HG03442 (cell line): Measurements from ENCODE around the gene DGKB.

Source experiments
- ATAC-seq: cut with Tn5 transposase; IDR thresholded peaks from one replicate; pipeline ENCODE4 v1.9.1; 2021; ENCODE audit warnings: mild to moderate bottlenecking, moderate library complexity; ENCODE audit not compliant: unreplicated experiment

Gene DGKB

GRCh38 chr7:14761510-14762296 lies 140.8 kb downstream of the DGKB start:
- ATAC-seq, result no peak

GRCh38 chr7:14760730-14761478 lies 141.6 kb downstream of the DGKB start:
- no peak for ATAC-seq

DNA sequence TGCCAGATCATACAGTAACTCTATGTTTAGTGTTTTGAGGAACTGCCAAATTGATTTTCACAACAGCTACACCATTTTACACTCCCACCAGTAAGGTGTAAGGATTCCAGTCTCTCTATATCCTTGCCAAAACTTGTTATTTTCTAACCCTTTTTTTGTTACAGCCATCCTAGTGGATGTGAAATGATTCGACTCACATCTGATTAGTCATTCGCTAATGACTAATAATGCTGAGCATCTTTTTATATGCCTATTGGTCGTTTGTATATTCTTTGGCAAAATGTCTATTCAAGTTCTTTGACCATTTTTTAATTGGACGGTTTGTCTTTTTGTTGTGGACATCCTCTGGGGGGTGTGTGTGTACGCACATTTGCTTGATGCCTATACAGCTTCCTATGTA lies 142.8 kb downstream of the DGKB start:
- no peak for ATAC-seq

DNA sequence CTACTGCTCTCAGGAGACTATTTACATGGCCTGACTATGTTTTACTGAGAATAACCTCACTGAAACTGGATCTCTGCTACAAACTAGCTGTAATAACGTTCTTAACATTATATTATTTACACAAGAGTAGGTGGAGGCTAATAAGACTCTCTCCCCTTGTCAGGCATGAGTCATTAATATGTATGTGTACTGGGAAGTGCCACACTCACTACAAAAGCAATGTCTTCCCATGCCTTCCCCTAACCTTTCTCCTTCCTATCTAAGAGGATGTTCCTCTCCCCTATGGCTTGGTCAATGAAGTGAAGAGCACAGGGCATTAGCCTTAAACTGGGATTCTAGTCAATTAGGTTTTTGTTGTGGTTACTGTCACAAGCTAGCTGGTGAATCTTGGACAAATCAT lies 147.9 kb downstream of the DGKB start:
- ATAC-seq, result no peak

GRCh38 chr7:14752301-14752700 lies 150.2 kb downstream of the DGKB start:
- no peak for ATAC-seq

DNA sequence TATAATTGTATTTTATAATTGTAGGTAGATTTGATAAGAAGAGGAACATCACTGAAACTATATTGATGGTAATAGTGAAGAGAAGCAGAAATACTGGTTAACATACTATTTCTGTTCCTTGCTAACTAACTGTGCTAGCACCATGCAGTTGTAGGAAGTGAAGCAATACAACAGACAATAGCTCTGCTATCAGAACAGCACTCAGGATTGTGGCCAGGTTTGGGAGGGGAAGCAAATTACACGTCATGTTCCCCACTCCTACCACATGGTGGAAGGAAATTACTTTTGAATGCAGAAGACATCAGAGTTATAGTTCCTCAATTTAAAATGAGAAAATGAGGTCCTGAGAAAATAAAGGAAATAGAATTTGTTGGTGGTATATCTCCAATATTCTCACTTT lies 151.1 kb downstream of the DGKB start:
- no peak for ATAC-seq

- no peak for ATAC-seq
Observed at GRCh38 chr7:14748461-14748860, 154.1 kb downstream of the DGKB start.

- no peak for ATAC-seq
Observed at GRCh38 chr7:14747701-14748100, 154.8 kb downstream of the DGKB start.

DNA sequence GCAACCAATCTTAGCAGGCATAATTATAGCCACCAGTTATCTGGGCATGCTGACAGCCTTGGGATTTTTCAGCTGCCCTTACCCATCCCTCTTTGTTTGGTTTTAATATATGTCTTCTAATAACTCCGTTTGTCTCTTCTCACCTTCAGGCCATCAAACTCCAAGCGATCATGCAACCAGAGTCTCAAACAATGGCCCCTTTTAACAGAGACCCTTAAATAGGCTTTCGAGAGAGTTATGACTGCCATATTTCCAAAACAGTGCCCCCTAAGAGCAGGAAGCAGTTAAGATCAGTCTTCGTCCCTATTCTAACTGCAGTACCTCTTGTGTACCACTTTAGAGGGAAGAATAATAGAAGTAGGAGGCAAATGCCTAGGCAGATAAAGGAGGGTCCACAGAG lies 157.5 kb downstream of the DGKB start:
- no peak for ATAC-seq

GRCh38 chr7:14740606-14741005 lies 161.9 kb downstream of the DGKB start:
- ATAC-seq, result no peak

GRCh38 chr7:14739841-14740185 lies 162.7 kb downstream of the DGKB start:
- no peak for ATAC-seq

GRCh38 chr7:14739168-14739840 lies 163.2 kb downstream of the DGKB start:
- ATAC-seq, result no peak

DNA sequence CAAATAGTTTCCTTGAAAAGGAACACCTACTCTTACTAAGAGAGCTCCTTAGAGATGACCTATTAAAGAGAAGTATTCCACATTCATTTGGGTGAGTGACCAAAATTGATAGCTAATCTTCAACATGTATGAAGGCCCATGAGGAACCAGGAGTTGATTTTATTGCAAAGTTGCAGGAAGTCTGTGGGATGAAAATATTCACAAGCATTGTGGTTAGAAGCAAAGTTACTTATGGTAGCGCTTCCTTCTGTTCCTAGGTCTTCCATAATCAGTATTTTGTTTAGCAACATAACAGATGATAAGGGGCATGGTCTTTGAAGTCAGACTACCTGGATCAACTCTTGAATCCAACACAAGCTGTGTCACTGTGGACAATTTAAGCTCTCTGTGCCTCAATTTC lies 164.5 kb downstream of the DGKB start:
- no peak for ATAC-seq

GRCh38 chr7:14734839-14735321 lies 167.7 kb downstream of the DGKB start:
- no peak for ATAC-seq

DNA sequence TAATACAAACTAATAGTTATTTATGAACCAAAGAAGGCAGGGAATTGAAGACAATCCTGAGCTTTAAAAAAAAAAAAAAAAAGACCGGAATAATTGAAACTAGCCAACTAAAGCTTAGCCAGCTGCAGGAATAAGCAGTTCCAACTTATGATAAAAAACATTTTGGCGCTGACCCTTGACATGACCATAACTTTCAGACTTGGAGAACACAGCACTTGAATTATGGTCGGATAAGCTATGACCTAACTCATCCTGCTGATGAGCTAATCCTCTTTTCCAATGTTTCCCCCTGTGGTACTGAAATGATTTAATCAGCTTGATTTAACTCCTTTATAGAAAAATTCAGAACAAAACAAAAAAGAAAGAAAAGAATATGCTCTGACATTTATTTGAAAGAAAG lies 181.8 kb downstream of the DGKB start:
- ATAC-seq, result no peak

- no peak for ATAC-seq
Observed at GRCh38 chr7:14717816-14718215, 184.7 kb downstream of the DGKB start.

- ATAC-seq, result no peak
Observed at GRCh38 chr7:14717169-14717568, 185.4 kb downstream of the DGKB start.

DNA sequence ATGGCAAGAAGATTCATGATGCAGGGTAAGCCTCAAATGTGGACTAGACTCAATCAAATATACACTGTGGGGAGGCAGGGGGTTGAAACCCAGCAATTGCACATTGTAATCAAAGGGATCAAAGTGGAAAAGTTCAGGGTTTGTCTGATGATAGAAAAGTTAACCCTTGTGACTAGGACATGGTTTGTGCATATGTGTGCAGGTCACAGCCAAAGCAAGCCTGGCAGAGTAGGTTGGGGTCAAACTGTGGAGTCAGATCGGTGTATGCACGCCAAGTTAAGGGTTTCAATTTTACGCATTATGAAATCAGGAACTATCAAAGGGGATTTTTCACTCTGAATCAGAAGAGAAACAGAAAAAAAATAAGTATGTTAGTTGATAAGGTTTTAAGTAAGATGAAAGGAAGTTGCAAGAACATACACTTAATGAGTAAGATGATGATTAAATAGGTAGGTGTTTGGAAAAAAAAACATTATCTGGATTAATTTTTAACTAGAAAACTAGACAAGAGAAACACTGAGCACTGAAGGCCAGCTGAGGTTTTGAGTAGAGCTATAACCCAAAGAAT lies 188.3 kb downstream of the DGKB start:
- peak; percentile 99 for ATAC-seq

DNA sequence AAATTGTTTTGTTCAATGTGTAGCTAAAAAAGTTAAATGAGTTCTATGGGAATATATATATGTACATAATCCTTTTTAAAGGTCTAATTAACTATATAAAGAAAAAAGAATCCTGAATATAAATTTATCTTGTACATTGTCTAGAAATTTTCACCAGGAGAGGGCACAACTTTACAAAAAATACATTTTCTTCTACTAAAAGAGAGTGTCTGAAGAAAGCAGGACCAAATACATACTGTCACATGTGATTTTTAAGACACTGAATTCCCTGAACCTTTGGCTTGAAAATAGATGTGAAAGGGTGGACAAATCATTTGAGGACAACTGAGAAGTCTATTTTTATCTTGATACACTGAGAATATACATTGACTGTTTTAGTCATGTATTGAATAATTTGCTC lies 204.3 kb downstream of the DGKB start:
- no peak for ATAC-seq

DNA sequence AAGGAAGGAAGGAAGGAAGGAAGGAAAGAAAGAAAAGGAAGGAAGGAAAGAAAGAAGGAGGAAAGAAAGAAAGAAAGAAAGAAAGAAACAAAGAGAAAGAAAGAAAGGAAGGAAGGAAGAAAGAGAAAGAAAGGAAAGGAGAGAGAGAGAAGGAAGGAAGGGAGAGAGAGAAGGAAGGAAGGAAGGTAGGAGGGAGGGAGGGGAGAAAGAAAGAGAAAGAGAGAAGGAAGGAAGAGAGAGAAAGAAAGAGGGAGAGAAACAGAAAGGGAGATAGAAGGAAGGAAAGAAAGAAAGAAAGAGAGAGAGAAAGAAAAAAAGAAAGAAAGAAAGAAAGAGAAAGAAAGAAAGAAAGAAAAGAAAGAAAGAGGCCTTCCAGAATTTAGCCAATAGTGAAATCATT lies 204.9 kb downstream of the DGKB start:
- ATAC-seq, result no peak

- peak; percentile 62 for ATAC-seq
Observed at GRCh38 chr7:14691597-14692203, 210.9 kb downstream of the DGKB start.
